ENCODE data around the gene MGAT3.

GRCh38 chr22:39528080-39528661 lies 71.4 kb downstream of the MGAT3 start:
- TF ChIP-seq POLR2A (IDR thresholded peaks at IDR 0.05) (no peak), CTCF (IDR thresholded peaks at IDR 0.05) (no peak)

All from uterus (tissue), 2 donors.